AG08395 (cell line): Measurements from ENCODE around the gene SULT1E1.

Experiments
- DNase-seq: peaks from one replicate; pipeline ENCODE4 v3.0.0; 2012; ENCODE audit warnings: mixed read lengths, low spot score

SULT1E1 gene, protein sequence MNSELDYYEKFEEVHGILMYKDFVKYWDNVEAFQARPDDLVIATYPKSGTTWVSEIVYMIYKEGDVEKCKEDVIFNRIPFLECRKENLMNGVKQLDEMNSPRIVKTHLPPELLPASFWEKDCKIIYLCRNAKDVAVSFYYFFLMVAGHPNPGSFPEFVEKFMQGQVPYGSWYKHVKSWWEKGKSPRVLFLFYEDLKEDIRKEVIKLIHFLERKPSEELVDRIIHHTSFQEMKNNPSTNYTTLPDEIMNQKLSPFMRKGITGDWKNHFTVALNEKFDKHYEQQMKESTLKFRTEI

GRCh38 chr4:69860052-69860451 lies at the start of gene SULT1E1:
Gene SULT1E1 (minus strand): TSS chr4:69860145. CDS start chr4:69857644, 2,501 bp downstream.
- DNase-seq: no peak

- no peak for DNase-seq
These were observed 49.2 kb upstream of the SULT1E1 start for GRCh38 chr4:69909195-69909594.

GRCh38 chr4:69907151-69907550 lies 47.2 kb upstream of the SULT1E1 start:
- DNase-seq: no peak

DNA sequence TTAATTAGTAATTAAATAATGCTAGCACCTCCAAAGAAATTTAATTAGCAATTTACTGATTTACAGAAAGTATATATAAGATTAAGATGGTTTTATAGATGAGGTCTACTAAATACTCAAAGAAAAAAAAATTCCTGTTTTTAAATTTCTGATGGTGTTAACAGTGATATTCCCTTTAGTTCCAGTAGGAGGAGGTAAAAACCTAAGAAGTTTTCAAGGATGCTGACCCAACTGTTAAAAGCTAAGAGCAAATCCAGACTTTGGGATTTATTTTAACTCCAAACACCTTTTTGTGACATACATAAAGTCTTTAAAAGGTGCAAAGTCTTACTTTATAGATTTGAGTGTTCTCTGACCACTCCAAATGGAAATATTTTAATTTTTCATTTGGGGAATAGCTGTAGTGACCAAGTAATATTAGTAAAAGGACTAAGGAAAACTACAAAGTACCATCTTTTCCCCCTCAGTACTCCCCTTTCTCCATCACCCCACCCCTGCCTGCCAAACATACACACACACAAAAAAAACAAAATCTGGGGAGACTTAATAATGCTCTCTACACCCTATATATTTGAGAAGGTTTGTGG lies 36.7 kb upstream of the SULT1E1 start:
- no peak for DNase-seq

- DNase-seq: no peak
These were observed 34.8 kb upstream of the SULT1E1 start for GRCh38 chr4:69894721-69895120.

GRCh38 chr4:69894186-69894585 lies 34.2 kb upstream of the SULT1E1 start:
- DNase-seq: no peak

DNA sequence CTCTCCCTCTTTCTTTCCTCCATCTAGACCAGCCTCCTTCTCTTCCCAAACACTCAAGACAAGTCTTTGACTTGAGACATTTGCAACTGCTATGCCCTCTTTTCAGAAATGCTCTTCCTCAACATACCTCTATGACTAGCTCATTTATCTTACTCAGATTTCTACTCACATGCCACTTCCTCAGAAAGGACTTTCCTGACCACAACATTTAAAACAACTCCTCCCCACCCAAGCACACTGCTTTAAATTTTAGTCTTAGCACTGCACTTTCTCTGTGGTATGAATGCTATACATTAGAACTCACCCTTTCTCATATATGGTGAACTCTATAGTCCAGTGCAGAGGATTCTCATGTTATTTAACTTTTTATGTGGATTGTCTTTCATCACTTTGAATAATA lies 28.4 kb upstream of the SULT1E1 start:
- DNase-seq: no peak

- no peak for DNase-seq
These were observed 22.2 kb upstream of the SULT1E1 start for GRCh38 chr4:69882150-69882549.

DNA sequence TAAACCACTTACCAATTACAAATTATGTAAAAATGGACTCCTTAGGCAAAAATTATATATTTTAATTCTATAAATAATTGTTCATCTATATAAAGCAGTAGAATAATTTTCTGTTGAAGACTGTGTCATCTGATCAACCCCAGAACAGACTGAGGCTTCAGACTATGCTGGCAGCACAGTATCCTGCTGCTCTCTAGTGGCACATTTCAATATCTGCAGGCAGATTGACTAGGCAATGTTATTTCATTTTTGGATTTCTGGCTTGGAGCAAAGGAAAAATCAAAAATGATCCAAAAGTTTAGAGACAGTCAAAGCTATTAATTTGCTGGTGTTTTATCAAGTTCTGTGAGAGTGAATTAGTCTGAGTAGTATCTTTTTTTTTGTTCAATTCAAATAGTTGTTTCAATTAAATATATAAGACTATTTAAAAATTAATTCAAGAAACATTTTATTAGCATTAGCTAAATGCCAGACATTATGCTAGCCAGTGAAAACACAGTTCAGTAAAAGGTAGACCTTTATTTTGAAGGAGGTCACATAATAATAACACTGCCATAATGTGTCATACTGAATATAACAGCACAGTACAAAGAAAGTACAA lies 21.3 kb upstream of the SULT1E1 start:
- peak; percentile 43 for DNase-seq

DNA sequence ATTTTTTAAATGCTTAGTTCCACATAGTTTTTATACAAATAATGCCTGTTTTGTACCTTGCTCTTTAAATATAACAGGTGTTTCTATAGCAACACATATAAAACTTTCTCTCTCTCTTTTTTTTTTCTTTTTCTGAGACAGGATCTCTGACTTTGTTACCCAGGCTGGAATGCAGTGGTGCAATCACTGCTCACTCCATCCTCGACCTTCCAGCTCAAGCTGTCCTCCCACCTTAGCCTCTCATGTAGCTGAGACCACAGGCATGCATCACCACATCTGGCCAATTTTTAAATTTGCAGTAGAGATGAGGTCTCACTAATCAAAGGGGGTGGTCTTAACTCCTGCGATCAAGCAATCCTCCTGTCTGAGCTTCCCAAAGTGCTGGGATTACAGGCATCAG lies 18.3 kb upstream of the SULT1E1 start:
- DNase-seq: no peak

GRCh38 chr4:69877453-69877852 lies 17.5 kb upstream of the SULT1E1 start:
- DNase-seq: no peak

- no peak for DNase-seq
These were observed 16.1 kb upstream of the SULT1E1 start for GRCh38 chr4:69876071-69876470.

GRCh38 chr4:69875576-69875975 lies 15.6 kb upstream of the SULT1E1 start:
- no peak for DNase-seq

- no peak for DNase-seq
These were observed 14.6 kb upstream of the SULT1E1 start for GRCh38 chr4:69874507-69874906.

DNA sequence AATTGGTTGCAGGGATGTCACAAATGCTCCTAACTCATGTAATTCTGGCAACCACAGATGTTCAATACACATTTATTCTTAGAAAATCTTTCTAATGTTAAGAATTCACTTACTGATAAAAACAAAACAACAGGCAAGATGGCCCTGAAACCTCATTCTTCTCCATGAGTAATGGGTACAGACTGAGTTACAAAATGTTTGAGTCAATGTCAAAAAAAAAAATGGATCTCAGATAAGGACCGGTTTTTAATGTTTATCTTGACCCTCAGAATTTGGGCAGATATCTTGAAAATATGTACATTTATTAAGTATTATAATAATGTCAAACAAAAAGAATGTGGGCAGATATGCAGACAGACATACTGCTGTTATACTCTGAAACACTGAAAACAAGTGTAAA lies 1.8 kb upstream of the SULT1E1 start:
- no peak for DNase-seq

- DNase-seq: no peak
These were observed 765 bp upstream of the SULT1E1 start for GRCh38 chr4:69860521-69861298.

DNA sequence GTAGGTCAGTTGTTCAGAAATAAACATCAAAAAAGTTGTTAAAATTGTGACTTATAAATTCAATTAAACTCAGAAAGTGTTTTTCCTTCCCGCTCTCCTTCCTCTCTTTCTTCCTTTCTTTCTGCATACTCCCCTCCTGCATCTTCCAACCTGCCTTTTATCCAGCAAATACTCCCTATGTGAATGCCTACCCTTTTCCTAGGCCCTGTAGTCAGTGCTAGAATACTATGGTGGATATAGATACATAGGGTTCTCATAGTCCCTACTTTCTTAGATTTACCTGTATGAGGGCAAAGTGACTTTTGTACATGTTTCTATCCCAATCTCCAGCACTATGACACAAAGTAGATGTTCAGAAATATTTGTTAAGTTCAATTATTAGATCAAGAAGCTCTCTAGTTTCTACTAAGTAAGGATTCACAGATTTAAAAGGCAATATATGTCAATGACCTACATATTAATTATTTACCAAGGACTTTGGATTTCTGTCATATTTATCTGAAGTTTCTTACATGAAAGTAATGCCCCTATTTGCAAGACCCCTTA lies 732 bp downstream of the SULT1E1 start:
- DNase-seq: no peak

DNA sequence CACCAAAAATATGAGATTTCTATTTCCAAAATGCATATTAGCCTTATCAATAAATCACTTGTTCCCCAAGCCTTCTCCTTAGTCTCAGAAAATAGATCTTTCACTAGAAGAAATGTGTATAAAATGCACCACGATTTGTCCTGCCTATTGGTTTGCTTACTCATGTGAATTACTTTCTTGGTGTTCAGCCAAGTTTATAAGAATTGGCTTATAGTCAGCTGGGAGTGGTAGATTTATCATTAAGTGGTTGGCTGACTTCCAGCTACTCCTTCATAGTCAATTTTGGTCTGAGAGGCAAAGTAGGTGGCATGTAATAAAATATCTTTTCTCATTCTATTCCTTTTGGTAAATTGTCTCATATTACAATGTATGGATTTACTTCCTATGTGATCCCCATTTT lies 1.3 kb downstream of the SULT1E1 start:
- DNase-seq: no peak

DNA sequence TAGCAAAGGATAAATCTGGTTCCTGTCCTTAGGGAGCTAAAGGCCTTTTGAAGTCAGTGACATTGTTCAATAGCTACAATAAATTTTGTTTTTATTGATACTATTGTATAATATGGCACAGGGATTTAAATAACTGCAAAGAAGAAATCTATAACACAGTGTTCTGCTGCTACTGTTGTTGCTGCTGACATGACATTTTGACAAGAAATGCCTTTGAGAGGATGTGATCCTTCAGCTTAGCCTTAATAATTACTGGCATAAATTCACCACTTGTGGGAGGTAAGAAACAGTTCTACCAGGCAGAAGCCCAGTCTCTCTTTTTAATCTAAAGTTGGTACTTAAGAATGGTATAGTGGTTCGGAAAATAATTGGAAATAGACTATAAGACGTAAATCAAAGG lies 4.1 kb downstream of the SULT1E1 start:
- DNase-seq: no peak

DNA sequence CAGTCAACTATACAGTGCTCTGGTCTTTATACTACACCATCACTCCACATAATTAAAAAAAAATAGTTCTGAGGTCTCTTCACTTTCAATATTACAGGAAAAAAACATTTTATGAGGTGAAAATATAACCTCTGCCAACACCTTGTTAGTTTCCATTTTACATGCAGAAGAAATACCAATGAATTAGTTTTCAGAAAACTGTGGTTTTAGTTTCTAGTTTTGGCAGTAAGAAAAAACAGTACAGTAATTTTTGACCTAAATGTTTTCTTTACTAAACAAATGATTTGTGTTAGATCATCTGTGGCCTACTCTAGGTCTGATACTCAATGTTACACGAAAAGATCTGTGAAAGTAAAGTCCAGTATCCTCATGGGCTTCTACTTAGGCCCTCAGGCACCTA lies 10.0 kb downstream of the SULT1E1 start:
- no peak for DNase-seq

DNA sequence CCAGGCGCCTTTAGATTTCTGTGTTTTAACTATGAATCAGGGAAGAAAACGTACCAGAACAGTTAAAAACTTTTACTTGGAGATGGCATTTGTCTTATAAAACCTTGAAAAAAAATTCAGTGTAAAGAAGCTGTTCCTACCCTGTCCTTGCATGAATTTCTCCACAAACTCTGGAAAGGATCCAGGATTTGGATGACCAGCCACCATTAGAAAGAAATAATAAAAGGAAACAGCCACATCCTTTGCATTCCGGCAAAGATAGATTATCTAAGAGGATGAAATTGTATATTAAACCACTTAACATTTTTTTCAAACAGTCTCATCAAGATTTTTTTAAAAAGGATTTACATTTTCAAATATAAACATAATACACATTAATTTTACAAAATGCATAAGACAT lies 10.6 kb downstream of the SULT1E1 start:
- no peak for DNase-seq

- DNase-seq: no peak
These were observed 11.9 kb downstream of the SULT1E1 start for GRCh38 chr4:69848028-69848427.

- DNase-seq: no peak
These were observed 16.0 kb downstream of the SULT1E1 start for GRCh38 chr4:69843932-69844331.
